ENCODE results near the gene POLH.
"Not testable (repeated sequence)": the region's sequence is repeated elsewhere in the genome, so short reads cannot be mapped to it uniquely, and the experiment has no call there.

Gene POLH

DNA sequence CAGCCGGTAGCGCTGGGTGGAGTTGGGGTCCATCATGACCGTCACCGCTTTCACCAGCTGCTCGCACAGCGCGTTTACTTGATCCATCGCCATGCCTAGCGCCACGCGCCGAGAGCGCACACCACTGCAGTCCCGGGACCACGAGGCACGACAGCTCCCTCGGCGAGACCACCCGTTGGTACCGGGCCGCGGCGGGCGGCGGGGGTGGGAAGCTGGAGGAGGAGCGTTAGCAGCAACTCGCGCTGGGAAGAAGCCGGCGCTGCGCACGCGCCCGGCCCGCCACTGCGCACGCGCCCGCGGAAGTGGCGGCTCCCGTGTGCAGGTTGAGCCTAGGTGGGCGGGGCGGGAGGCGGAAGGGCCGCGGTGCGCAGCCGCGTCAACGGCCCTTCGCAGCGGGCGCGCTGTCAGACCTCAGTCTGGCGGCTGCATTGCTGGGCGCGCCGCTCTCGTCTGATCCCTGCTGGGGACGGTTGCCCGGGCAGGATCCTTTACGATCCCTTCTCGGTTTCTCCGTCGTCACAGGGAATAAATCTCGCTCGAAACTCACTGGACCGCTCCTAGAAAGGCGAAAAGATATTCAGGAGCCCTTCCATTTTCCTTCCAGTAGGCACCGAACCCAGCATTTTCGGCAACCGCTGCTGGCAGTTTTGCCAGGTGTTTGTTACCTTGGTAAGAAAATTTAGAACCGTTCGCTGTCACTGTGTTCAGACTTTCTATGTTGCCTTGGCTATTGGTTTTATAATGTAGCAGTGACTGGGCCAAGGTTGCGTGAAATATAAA lies at the start of gene POLH, which contains the start of gene XPO5:
Gene POLH, plus strand, starts transcription at position 414 of the 780 bp plus-strand sequence. CDS start 6,135 bp downstream, outside the sequence.
Gene XPO5, minus strand, starts transcription at position 267 of the 780 bp plus-strand sequence. Its CDS starts 174 bp downstream, at position 93.
- H3K27me3 ChIP-seq (ENCODE audit: insufficient read depth, low read length): no peaks in the 10 kb centered on the region
- peaks cover 23% of the 10 kb centered on the region for H3K4me1 ChIP-seq (ENCODE audit: control insufficient read depth, insufficient read depth, low read length, unreplicated experiment)
- H3K4me3 ChIP-seq (ENCODE audit: low read depth, low read length): peak within 1 kb of the TSS; percentile 87
- peaks cover 13% of the 10 kb centered on the region for H3K36me3 ChIP-seq (ENCODE audit: insufficient read depth, low read length)
- H3K79me2 ChIP-seq (ENCODE audit: control insufficient read depth, insufficient read depth, low read length, unreplicated experiment): peaks cover 73% of the 10 kb centered on the region
- H3K27ac ChIP-seq (ENCODE audit: low read depth, low read length): peak within 1 kb of the TSS; percentile 56
- peak within 1 kb of the TSS; percentile 72 for H2AFZ ChIP-seq (ENCODE audit: low read length, unreplicated experiment)

DNA sequence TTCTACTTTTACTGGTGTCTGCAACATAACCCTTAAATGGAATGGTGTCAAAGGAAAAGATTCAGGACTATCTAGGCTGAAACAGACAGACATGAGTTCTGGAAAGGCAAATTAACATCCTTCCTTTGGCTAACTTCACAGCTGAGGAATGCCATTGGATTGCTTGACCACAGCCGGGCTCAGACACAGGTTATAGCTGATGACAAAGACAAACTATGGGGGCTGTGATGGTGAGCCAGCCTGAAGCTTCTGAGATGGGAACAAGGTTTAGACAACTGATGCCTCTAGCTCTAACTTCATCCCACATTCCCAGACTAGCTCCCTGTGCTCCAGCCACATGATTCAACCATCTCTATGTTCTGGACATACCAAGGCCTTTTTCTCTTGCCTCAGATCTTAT lies 43.8 kb upstream of the POLH start:
- H3K4me1 ChIP-seq (ENCODE audit: control insufficient read depth, insufficient read depth, low read length, unreplicated experiment): no peaks in the 10 kb centered on the region
- H3K4me3 ChIP-seq (ENCODE audit: low read depth, low read length): no peak overlapping the region
- no peak overlapping the region for H2AFZ ChIP-seq (ENCODE audit: low read length, unreplicated experiment)
- no peaks in the 10 kb centered on the region for H3K79me2 ChIP-seq (ENCODE audit: control insufficient read depth, insufficient read depth, low read length, unreplicated experiment)
- H3K27me3 ChIP-seq (ENCODE audit: insufficient read depth, low read length): no peaks in the 10 kb centered on the region
- peaks cover 27% of the 10 kb centered on the region for H3K36me3 ChIP-seq (ENCODE audit: insufficient read depth, low read length)
- no peak overlapping the region for H3K27ac ChIP-seq (ENCODE audit: low read depth, low read length)

DNA sequence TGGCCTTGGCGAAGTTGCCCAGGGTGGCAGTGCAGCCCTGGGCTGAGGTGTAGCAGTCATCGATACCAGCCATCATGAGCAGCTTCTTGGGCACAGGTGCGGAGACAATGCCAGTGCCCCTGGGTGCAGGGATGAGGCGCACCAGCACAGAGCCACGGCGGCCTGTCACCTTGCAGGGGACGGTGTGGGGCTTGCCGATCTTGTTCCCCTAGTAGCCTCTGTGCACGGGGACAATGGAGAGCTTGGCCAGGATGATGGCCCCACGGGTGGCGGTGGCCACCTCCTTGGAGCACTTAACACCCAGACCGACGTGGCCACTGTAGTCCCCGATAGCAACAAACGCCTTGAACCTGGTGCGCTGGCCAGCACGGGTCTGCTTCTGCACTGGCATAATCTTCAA lies 37.0 kb upstream of the POLH start:
- H3K36me3 ChIP-seq (ENCODE audit: insufficient read depth, low read length): peaks cover 18% of the 10 kb centered on the region; the same call in 1 of the 2 replicates
- not testable (repeated sequence) for H3K4me3 ChIP-seq (ENCODE audit: low read depth, low read length); H3K4me1 ChIP-seq (ENCODE audit: control insufficient read depth, insufficient read depth, low read length, unreplicated experiment); H3K27ac ChIP-seq (ENCODE audit: low read depth, low read length); H3K27me3 ChIP-seq (ENCODE audit: insufficient read depth, low read length); H2AFZ ChIP-seq (ENCODE audit: low read length, unreplicated experiment); H3K79me2 ChIP-seq (ENCODE audit: control insufficient read depth, insufficient read depth, low read length, unreplicated experiment)

DNA sequence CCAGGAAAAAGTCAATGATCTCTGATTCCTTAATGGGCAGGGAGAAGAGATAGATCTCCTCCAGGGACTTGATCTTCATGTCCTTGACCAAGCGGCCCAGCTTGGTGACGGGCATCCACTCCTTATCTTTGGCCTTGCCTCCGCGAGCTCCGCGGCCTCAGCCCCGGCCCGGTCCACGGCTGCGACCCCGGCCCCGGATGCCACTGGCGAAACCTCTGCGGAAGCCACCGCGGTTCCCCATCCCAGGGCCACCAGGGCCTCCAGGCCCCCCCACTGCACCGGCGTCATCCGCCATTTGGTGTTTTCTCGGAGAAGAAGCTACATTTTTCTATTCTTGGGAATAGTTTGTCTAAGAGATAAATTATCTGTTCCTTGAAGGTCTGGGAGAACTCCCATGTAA lies 36.6 kb upstream of the POLH start:
- not testable (repeated sequence) for H2AFZ ChIP-seq (ENCODE audit: low read length, unreplicated experiment); H3K4me1 ChIP-seq (ENCODE audit: control insufficient read depth, insufficient read depth, low read length, unreplicated experiment); H3K27me3 ChIP-seq (ENCODE audit: insufficient read depth, low read length); H3K27ac ChIP-seq (ENCODE audit: low read depth, low read length); H3K4me3 ChIP-seq (ENCODE audit: low read depth, low read length); H3K79me2 ChIP-seq (ENCODE audit: control insufficient read depth, insufficient read depth, low read length, unreplicated experiment)
- peaks cover 18% of the 10 kb centered on the region; the same call in 1 of the 2 replicates for H3K36me3 ChIP-seq (ENCODE audit: insufficient read depth, low read length)

DNA sequence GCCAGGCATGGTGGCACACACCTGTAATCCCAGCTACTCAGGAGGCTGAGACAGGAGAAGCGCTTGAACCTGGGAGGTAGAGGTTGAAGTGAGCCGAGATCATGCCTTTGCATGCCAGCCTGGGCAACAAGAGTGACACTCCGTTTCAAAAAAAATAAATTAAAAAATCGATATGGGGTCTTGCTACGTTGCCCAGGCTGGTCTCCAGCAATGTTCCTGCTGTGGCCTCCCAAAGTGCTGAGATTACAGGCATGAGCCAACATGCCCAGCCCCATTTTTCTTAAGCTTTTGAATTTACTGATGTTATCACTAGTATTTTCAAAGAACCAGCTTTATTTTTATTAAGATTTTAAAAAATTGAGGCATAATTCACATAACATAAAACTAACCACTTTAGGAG lies 35.5 kb upstream of the POLH start:
- Histone ChIP-seq H3K27me3 (ENCODE audit: insufficient read depth, low read length) (no peaks in the 10 kb centered on the region), H3K36me3 (ENCODE audit: insufficient read depth, low read length) (peaks cover 18% of the 10 kb centered on the region; the same call in 1 of the 2 replicates), H3K4me1 (ENCODE audit: control insufficient read depth, insufficient read depth, low read length, unreplicated experiment) (no peaks in the 10 kb centered on the region), H2AFZ (ENCODE audit: low read length, unreplicated experiment) (no peak overlapping the region), H3K27ac (ENCODE audit: low read depth, low read length) (no peak overlapping the region), H3K79me2 (ENCODE audit: control insufficient read depth, insufficient read depth, low read length, unreplicated experiment) (no peaks in the 10 kb centered on the region), H3K4me3 (ENCODE audit: low read depth, low read length) (no peak overlapping the region)

DNA sequence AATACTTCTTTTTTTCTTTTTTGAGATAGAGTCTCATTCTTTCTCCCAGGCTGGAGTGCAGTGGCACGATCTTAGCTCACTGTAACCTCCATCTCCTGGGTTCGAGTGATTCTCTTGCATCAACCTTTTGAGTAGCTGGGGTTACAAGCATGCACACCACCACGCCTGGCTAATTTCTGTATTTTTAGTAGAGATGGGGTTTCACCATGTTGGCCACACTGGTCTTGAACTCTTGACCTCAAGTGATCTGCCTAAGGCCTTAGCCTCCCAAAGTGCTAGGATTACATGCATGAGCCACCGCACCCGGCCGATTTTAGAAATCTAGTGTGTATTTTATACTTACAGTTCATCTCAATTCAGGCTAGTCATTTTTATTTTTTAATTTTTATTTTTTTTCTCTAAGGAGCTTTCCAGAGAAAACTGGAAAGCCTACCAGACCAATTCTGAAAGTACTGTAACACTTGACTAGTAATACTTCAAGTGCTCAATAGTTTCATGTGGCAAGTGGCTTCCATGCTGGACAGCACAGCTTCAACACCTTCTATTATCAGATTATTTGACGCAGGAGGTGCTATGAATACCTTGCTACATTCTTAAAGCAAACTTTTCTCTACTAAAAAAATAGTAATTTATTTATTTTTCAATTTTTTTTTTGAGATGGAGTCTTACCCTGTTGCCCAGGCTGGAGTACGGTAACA lies 34.1 kb upstream of the POLH start:
- no peak overlapping the region for H3K27ac ChIP-seq (ENCODE audit: low read depth, low read length)
- no peak overlapping the region for H3K4me3 ChIP-seq (ENCODE audit: low read depth, low read length)
- H2AFZ ChIP-seq (ENCODE audit: low read length, unreplicated experiment): no peak overlapping the region
- no peaks in the 10 kb centered on the region for H3K27me3 ChIP-seq (ENCODE audit: insufficient read depth, low read length)
- H3K79me2 ChIP-seq (ENCODE audit: control insufficient read depth, insufficient read depth, low read length, unreplicated experiment): no peaks in the 10 kb centered on the region
- H3K4me1 ChIP-seq (ENCODE audit: control insufficient read depth, insufficient read depth, low read length, unreplicated experiment): no peaks in the 10 kb centered on the region
- peaks cover 18% of the 10 kb centered on the region; the same call in 1 of the 2 replicates for H3K36me3 ChIP-seq (ENCODE audit: insufficient read depth, low read length)

DNA sequence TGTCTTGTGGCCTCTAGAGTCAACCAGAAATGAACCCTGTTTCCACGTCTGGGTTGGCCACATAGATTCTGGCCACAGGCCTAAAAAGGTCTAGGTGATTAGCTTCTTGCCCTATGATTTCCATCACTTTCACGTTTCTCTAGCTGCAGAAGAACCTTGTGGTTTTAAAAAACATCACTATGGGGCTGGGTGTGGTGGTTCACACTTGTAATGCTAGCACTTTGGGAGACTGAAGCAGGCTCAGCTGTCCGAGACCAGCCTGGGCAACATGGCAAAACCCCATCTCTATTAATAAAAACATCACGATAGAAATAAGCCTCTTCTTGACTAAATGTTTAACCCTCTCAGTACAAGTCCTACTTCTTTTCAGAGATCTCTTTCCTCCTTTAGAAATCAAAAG lies 31.5 kb upstream of the POLH start:
- Histone ChIP-seq H3K36me3 (ENCODE audit: insufficient read depth, low read length) (peaks cover 34% of the 10 kb centered on the region), H3K4me1 (ENCODE audit: control insufficient read depth, insufficient read depth, low read length, unreplicated experiment) (no peaks in the 10 kb centered on the region), H3K27me3 (ENCODE audit: insufficient read depth, low read length) (no peaks in the 10 kb centered on the region), H3K4me3 (ENCODE audit: low read depth, low read length) (no peak overlapping the region), H3K27ac (ENCODE audit: low read depth, low read length) (no peak overlapping the region), H3K79me2 (ENCODE audit: control insufficient read depth, insufficient read depth, low read length, unreplicated experiment) (no peaks in the 10 kb centered on the region), H2AFZ (ENCODE audit: low read length, unreplicated experiment) (no peak overlapping the region)

DNA sequence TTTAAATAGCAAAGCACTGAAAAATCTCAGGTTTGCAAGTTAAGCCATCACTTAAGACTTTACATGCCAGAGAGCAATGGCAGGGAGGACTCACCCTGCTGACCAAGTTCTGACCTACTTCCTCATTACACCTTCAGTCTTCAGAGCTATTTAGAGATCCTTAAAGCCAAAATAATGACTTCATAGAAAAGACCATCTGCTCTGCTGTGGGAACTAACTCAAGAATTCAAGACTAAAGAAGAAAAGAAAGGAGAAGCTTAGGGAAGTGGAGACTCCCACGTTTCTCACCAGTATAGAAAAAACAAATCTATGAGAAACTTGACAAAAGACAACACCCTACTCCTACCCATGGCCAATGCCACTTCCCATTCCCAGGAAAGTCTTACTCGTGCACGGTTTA lies 28.8 kb upstream of the POLH start:
- no peak overlapping the region for H3K27ac ChIP-seq (ENCODE audit: low read depth, low read length)
- no peaks in the 10 kb centered on the region for H3K4me1 ChIP-seq (ENCODE audit: control insufficient read depth, insufficient read depth, low read length, unreplicated experiment)
- H3K79me2 ChIP-seq (ENCODE audit: control insufficient read depth, insufficient read depth, low read length, unreplicated experiment): no peaks in the 10 kb centered on the region
- H2AFZ ChIP-seq (ENCODE audit: low read length, unreplicated experiment): no peak overlapping the region
- peaks cover 39% of the 10 kb centered on the region for H3K36me3 ChIP-seq (ENCODE audit: insufficient read depth, low read length)
- no peaks in the 10 kb centered on the region for H3K27me3 ChIP-seq (ENCODE audit: insufficient read depth, low read length)
- no peak overlapping the region for H3K4me3 ChIP-seq (ENCODE audit: low read depth, low read length)

DNA sequence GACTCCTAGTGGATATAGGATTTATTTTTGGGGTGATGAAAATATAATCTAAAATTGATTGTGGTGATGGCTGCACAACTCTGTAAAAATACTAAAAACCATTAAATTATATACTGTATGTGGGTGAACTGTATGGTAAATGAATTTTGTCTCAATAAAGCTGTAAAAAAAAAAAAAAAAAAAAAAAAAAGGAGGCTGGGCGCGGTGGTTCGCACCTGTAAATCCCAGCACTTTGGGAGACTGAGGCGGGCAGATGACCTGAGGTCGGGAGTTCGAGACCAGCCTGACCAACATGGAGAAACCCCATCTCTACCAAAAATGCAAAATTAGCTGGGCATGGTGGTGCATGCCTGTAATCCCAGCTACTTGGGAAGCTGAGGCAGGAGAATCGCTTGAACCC lies 18.4 kb upstream of the POLH start:
- H3K79me2 ChIP-seq (ENCODE audit: control insufficient read depth, insufficient read depth, low read length, unreplicated experiment); H3K27ac ChIP-seq (ENCODE audit: low read depth, low read length); H3K27me3 ChIP-seq (ENCODE audit: insufficient read depth, low read length); H2AFZ ChIP-seq (ENCODE audit: low read length, unreplicated experiment); H3K4me3 ChIP-seq (ENCODE audit: low read depth, low read length); H3K4me1 ChIP-seq (ENCODE audit: control insufficient read depth, insufficient read depth, low read length, unreplicated experiment): not testable (repeated sequence)
- peaks cover 51% of the 10 kb centered on the region for H3K36me3 ChIP-seq (ENCODE audit: insufficient read depth, low read length)

DNA sequence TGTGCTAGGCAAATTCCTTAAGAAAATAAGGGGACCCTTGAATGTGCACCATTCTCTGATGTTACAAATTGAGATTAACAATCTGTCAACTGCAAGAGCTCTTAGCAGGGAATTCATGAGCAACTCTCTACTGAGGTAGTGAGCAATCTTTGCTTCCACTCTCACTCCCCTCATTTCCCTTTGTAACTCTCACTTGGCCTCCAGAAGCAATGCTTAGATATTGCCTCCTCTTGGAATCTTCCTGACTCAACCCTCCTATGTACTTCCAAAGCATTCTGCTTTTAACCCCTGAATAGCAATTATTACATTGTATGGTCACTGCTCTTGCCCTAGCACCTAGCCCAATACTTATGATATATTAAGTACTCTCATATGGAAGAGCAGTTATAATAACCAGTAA lies 16.7 kb upstream of the POLH start:
- Histone ChIP-seq H3K27ac (ENCODE audit: low read depth, low read length) (no peak overlapping the region), H3K36me3 (ENCODE audit: insufficient read depth, low read length) (peaks cover 55% of the 10 kb centered on the region), H3K79me2 (ENCODE audit: control insufficient read depth, insufficient read depth, low read length, unreplicated experiment) (no peaks in the 10 kb centered on the region), H3K27me3 (ENCODE audit: insufficient read depth, low read length) (no peaks in the 10 kb centered on the region), H3K4me3 (ENCODE audit: low read depth, low read length) (no peak overlapping the region), H2AFZ (ENCODE audit: low read length, unreplicated experiment) (no peak overlapping the region), H3K4me1 (ENCODE audit: control insufficient read depth, insufficient read depth, low read length, unreplicated experiment) (no peaks in the 10 kb centered on the region)
